CD4-positive, CD25-positive, alpha-beta regulatory T cell (primary cell): ENCODE data around the gene ZSCAN25. TPM values are rescaled to one million over a fixed set of nuclear protein-coding genes. Genes with fewer than 3 reads are reported as not detected.

Experiments used
- polyA plus RNA-seq, 4 donors: library from polyadenylated mRNA; unstranded; fragments of 300-500 nt; fragmentation: Illumina TruSeq; gene quantifications; one replicate each; pipeline ENCODE4 v1.2.3, GENCODE V29; 2021
- total RNA-seq: library from RNA; stranded (reverse); gene quantifications from one replicate; pipeline ENCODE4 v1.2.3, GENCODE V29; 2022

Gene ZSCAN25
- total and polyA plus RNA-seq, 5 donors from 2014 or later, result 9.9 to 47.3 (median 14.6) TPM

Other genes with a start within 250 kb of the ZSCAN25 start
- gene ARPC1B, start 242.2 kb upstream of the ZSCAN25 start, total RNA-seq, result 205 TPM
- 100 to 1,000 TPM; 602 to 898 (median 659) TPM for gene ARPC1B, start 242.2 kb upstream of the ZSCAN25 start, polyA plus RNA-seq
- 52.8 TPM for gene PDAP1, start 208.3 kb upstream of the ZSCAN25 start, total RNA-seq
- gene PDAP1, start 208.3 kb upstream of the ZSCAN25 start, polyA plus RNA-seq, result 10 to 100 TPM; 17.2 to 27.5 (median 19.7) TPM
- gene BUD31, start 208.0 kb upstream of the ZSCAN25 start, total RNA-seq, result 130 TPM
- gene BUD31, start 208.0 kb upstream of the ZSCAN25 start, polyA plus RNA-seq, result 100 to 1,000 TPM; 175 to 251 (median 224) TPM
- 3.2 TPM for gene PTCD1, start 178.1 kb upstream of the ZSCAN25 start, total RNA-seq
- gene PTCD1, start 178.1 kb upstream of the ZSCAN25 start, polyA plus RNA-seq, result 1 to 10 TPM in 3 of 4 donors, under 1 TPM in 1; 0.91 to 3.8 (median 3.1) TPM
- 43.7 TPM for gene CPSF4, start 178.0 kb upstream of the ZSCAN25 start, total RNA-seq
- gene CPSF4, start 178.0 kb upstream of the ZSCAN25 start, polyA plus RNA-seq, result 10 to 100 TPM; 19.4 to 28.8 (median 23.1) TPM
- 117 TPM for gene ATP5MF, start 150.8 kb upstream of the ZSCAN25 start, total RNA-seq
- gene ATP5MF, start 150.8 kb upstream of the ZSCAN25 start, polyA plus RNA-seq, result 100 to 1,000 TPM; 433 to 595 (median 475) TPM
- 15.8 TPM for gene ZNF789, start 144.1 kb upstream of the ZSCAN25 start, total RNA-seq
- 1 to 10 TPM; 4.2 to 6.9 (median 6.2) TPM for gene ZNF789, start 144.1 kb upstream of the ZSCAN25 start, polyA plus RNA-seq
- 224 TPM for gene ZNF394, start 116.7 kb upstream of the ZSCAN25 start, total RNA-seq
- gene ZNF394, start 116.7 kb upstream of the ZSCAN25 start, polyA plus RNA-seq, result 10 to 100 TPM; 53.9 to 72.0 (median 69.4) TPM
- gene ZKSCAN5, start 112.3 kb upstream of the ZSCAN25 start, total RNA-seq, result 5.8 TPM
- 1 to 10 TPM; 2.8 to 5.0 (median 4.2) TPM for gene ZKSCAN5, start 112.3 kb upstream of the ZSCAN25 start, polyA plus RNA-seq
- gene FAM200A, start 64.8 kb upstream of the ZSCAN25 start, total RNA-seq, result 3.1 TPM
- 10 to 100 TPM in 1 of 4 donors, 1 to 10 TPM in 3; 3.6 to 10.8 (median 5.2) TPM for gene FAM200A, start 64.8 kb upstream of the ZSCAN25 start, polyA plus RNA-seq
- gene ZNF655, start 58.3 kb upstream of the ZSCAN25 start, total RNA-seq, result 148 TPM
- 100 to 1,000 TPM in 1 of 4 donors, 10 to 100 TPM in 3; 89.9 to 121 (median 95.5) TPM for gene ZNF655, start 58.3 kb upstream of the ZSCAN25 start, polyA plus RNA-seq
- 1.1 TPM for gene TMEM225B, start 18.7 kb upstream of the ZSCAN25 start, total RNA-seq
- 1 to 10 TPM in 2 of 4 donors, under 1 TPM in 2; 0.67 to 2.3 (median 1.00) TPM for gene TMEM225B, start 18.7 kb upstream of the ZSCAN25 start, polyA plus RNA-seq
- gene CYP3A5, start 63.0 kb downstream of the ZSCAN25 start, total RNA-seq, result not detected
- gene CYP3A5, start 63.0 kb downstream of the ZSCAN25 start, polyA plus RNA-seq, result under 1 TPM; 0.24 to 0.92 (median 0.74) TPM
- gene CYP3A7, start 118.2 kb downstream of the ZSCAN25 start, total RNA-seq, result not detected
- not detected for gene CYP3A7, start 118.2 kb downstream of the ZSCAN25 start, polyA plus RNA-seq
- gene CYP3A4, start 167.2 kb downstream of the ZSCAN25 start, total RNA-seq, result not detected
- gene CYP3A4, start 167.2 kb downstream of the ZSCAN25 start, polyA plus RNA-seq, result not detected
- gene CYP3A43, start 211.1 kb downstream of the ZSCAN25 start, total RNA-seq, result not detected
- gene CYP3A43, start 211.1 kb downstream of the ZSCAN25 start, polyA plus RNA-seq, result not detected